Caco-2 (cell line): ENCODE measurements around the gene SLC16A6. TPM values are rescaled to one million over a fixed set of nuclear protein-coding genes. Genes with fewer than 3 reads are reported as not detected.
A peak's percentile ranks its signal among the peaks of the same experiment; 100 is the strongest.

Experiments
- BruUV-seq: library from RNA; stranded (reverse); fragments of 400-500 nt; replicated peaks from 2 replicates; lab custom pipeline; 2021; lab: Mats Ljungman, UMichigan
- CTCF ChIA-PET: fragments of 300-600 bp; sonication (Branson Sonifier 250); formaldehyde crosslinking; loops from one replicate; lab custom pipeline; 2022; ENCODE audit warnings: antibody characterized with exemption; lab: Charles Lee
- POLR2A ChIA-PET: fragments of 300-600 bp; sonication (Branson Sonifier 250); formaldehyde crosslinking; loops from one replicate; lab custom pipeline; 2022; ENCODE audit warnings: antibody characterized with exemption; lab: Charles Lee
- DNase-seq, 2 experiments: peaks; one replicate each; pipeline versions ENCODE4 v3.0.0 to v3.0.0-alpha.2; 2020 to 2022
- H3K27me3 ChIP-seq: replicated peaks from 2 replicates; pipeline ENCODE4 v1.6.0; 2011; ENCODE audit warnings: low read length; ENCODE audit not compliant: control insufficient read depth, insufficient read depth
- H3K36me3 ChIP-seq: 2 replicates; pipeline ENCODE4 v1.5.1; 2011; ENCODE audit warnings: low read length; ENCODE audit not compliant: control insufficient read depth, insufficient read depth
- H3K4me1 ChIP-seq: fragments of 250-450 bp; sonication (Bioruptor Pico); 2 replicates; pipeline ENCODE4 v1.5.1; 2020; ENCODE audit warnings: mild to moderate bottlenecking
- H3K4me3 ChIP-seq: 2 replicates; pipeline ENCODE4 v1.5.1; 2011; ENCODE audit warnings: low read depth, mild to moderate bottlenecking, control low read depth, low read length
- H3K9me3 ChIP-seq: fragments of 250-450 bp; sonication (Bioruptor Pico); 2 replicates; pipeline ENCODE4 v1.5.1; 2020; ENCODE audit warnings: mild to moderate bottlenecking, moderate library complexity
- H3K27ac Mint-ChIP-seq: one replicate; pipeline ENCODE4 v1.8.0; 2022; ENCODE audit warnings: mixed read lengths; ENCODE audit not compliant: unreplicated experiment
- H3K27me3 Mint-ChIP-seq: one replicate; pipeline ENCODE4 v1.8.0; 2022; ENCODE audit warnings: mixed read lengths; ENCODE audit not compliant: insufficient read depth, unreplicated experiment
- H3K36me3 Mint-ChIP-seq: one replicate; pipeline ENCODE4 v1.8.0; 2022; ENCODE audit warnings: mild to moderate bottlenecking, mixed read lengths; ENCODE audit not compliant: insufficient read depth, unreplicated experiment
- H3K4me1 Mint-ChIP-seq: one replicate; pipeline ENCODE4 v1.8.0; 2022; ENCODE audit warnings: low read depth, mixed read lengths; ENCODE audit not compliant: unreplicated experiment
- H3K4me3 Mint-ChIP-seq: one replicate; pipeline ENCODE4 v1.8.0; 2022; ENCODE audit warnings: mild to moderate bottlenecking, moderate library complexity, mixed read lengths; ENCODE audit not compliant: unreplicated experiment
- H3K9me3 Mint-ChIP-seq: one replicate; pipeline ENCODE4 v1.8.0; 2022; ENCODE audit warnings: mixed read lengths; ENCODE audit not compliant: unreplicated experiment
- intact Hi-C: fragments of 100-400 bp; cut with micrococcal nuclease; formaldehyde crosslinking; loops from one replicate; pipeline ENCODE4 v1.10.0; 2022; ENCODE audit not compliant: unreplicated experiment
- total RNA-seq: library from RNA; stranded (reverse); gene quantifications from 2 replicates; pipeline ENCODE4 v1.2.3, GENCODE V29; 2022
- TF ChIP-seq, protein P1 (sequence below), 2 experiments: fragments of 200-600 bp in 1 of 2; IDR thresholded peaks; 1 replicate in 1 of 2; 2 replicates in 1 of 2; pipeline versions ENCODE4 v1.5.1 to v1.8.0; 2011 to 2022; ENCODE audit warnings: antibody characterized with exemption in 1 of 2, control low read depth in 1 of 2, inconsistent platforms in 1 of 2, low read depth in 1 of 2, low read length in 1 of 2, mild to moderate bottlenecking in 1 of 2, moderate library complexity in 1 of 2; ENCODE audit not compliant: insufficient read depth in 1 of 2, severe bottlenecking in 1 of 2, unreplicated experiment in 1 of 2

Gene SLC16A6
- total RNA-seq, 1 experiment from 2014 or later: 1.0 TPM

- Mint-ChIP-seq H3K27me3 (peaks cover 10% of the 10 kb centered on the region), H3K27ac (peak overlapping the region; percentile 79), H3K36me3 (peaks cover 38% of the 10 kb centered on the region), H3K4me3 (peak overlapping the region; percentile 44), H3K9me3 (peaks cover 49% of the 10 kb centered on the region), H3K4me1 (peaks cover 37% of the 10 kb centered on the region)
- Histone ChIP-seq H3K9me3 (peaks cover 42% of the 10 kb centered on the region), H3K36me3 (no peaks in the 10 kb centered on the region), H3K4me3 (no peak overlapping the region), H3K27me3 (no peaks in the 10 kb centered on the region), H3K4me1 (peaks cover 45% of the 10 kb centered on the region)
- POLR2A ChIA-PET: interaction anchor here (0.9 kb wide), 1 partner anchor 69 kb away, joined by 3 read pairs; no protein-coding TSS in a partner anchor
- intact Hi-C loops: loop anchor here (2.0 to 5.0 kb wide), 3 partner anchors 39 to 69 kb away; partner anchors contain the start of genes ARSG and SLC16A6
- DNase-seq: no peak
- TF ChIP-seq, protein P1, sequence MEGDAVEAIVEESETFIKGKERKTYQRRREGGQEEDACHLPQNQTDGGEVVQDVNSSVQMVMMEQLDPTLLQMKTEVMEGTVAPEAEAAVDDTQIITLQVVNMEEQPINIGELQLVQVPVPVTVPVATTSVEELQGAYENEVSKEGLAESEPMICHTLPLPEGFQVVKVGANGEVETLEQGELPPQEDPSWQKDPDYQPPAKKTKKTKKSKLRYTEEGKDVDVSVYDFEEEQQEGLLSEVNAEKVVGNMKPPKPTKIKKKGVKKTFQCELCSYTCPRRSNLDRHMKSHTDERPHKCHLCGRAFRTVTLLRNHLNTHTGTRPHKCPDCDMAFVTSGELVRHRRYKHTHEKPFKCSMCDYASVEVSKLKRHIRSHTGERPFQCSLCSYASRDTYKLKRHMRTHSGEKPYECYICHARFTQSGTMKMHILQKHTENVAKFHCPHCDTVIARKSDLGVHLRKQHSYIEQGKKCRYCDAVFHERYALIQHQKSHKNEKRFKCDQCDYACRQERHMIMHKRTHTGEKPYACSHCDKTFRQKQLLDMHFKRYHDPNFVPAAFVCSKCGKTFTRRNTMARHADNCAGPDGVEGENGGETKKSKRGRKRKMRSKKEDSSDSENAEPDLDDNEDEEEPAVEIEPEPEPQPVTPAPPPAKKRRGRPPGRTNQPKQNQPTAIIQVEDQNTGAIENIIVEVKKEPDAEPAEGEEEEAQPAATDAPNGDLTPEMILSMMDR (IDR thresholded peaks at IDR 0.05; ENCODE audit: insufficient read depth in 1 of 2, low read depth in 1 of 2, low read length in 1 of 2, severe bottlenecking in 1 of 2, unreplicated experiment in 1 of 2): no peak
- CTCF ChIA-PET: interaction anchor here (0.6 to 1.2 kb wide), 3 partner anchors 70 to 1115 kb away, joined by 3 to 9 read pairs (median 3); no protein-coding TSS in a partner anchor
- no TSS peak for BruUV-seq
Observed at GRCh38 chr17:68329331-68329730, 38.4 kb upstream of the SLC16A6 start.

DNA sequence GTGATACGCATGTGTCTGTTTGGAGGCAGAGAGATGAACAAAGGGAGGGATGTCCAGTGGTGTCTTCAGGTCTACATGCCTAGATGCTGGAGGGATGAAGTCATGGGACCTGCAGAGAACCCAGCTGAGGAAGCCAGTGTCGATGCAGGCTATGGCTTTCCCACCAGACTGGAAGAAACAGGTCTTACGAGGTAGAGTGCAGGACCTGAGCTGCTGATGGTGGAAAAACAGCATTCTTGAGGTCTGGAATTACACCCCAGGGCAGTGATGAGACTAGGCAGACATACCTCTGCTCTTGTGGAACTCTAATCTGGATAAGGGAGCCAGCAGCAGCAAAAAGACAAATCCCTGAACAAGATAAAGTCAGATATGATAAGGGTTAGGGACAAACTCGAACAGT is 37.7 kb upstream of the SLC16A6 start:
- Mint-ChIP-seq H3K27ac (peak overlapping the region; percentile 79), H3K4me3 (peak overlapping the region; percentile 44), H3K4me1 (peaks cover 37% of the 10 kb centered on the region), H3K27me3 (peaks cover 10% of the 10 kb centered on the region), H3K9me3 (peaks cover 49% of the 10 kb centered on the region), H3K36me3 (peaks cover 38% of the 10 kb centered on the region)
- DNase-seq: peak; percentile 89 to 95
- no peak overlapping the region for H3K4me3 ChIP-seq
- ChIA-PET CTCF (interaction anchor here (1.2 kb wide), 1 partner anchor 70 kb away, joined by 9 read pairs; no protein-coding TSS in a partner anchor), POLR2A (interaction anchor here (0.9 kb wide), 1 partner anchor 70 kb away, joined by 3 read pairs; no protein-coding TSS in a partner anchor)
- H3K4me1 ChIP-seq: peaks cover 45% of the 10 kb centered on the region
- TF ChIP-seq, protein P1 (IDR thresholded peaks at IDR 0.05; ENCODE audit: insufficient read depth in 1 of 2, low read depth in 1 of 2, low read length in 1 of 2, severe bottlenecking in 1 of 2, unreplicated experiment in 1 of 2): no peak
- no peaks in the 10 kb centered on the region for H3K36me3 ChIP-seq
- H3K27me3 ChIP-seq: no peaks in the 10 kb centered on the region
- BruUV-seq: no TSS peak
- intact Hi-C loops: loop anchor here (2.0 to 5.0 kb wide), 3 partner anchors 38 to 70 kb away; partner anchors contain the start of genes ARSG and SLC16A6
- peaks cover 42% of the 10 kb centered on the region for H3K9me3 ChIP-seq

GRCh38 chr17:68327823-68328557 is 37.1 kb upstream of the SLC16A6 start:
- TF ChIP-seq, protein P1 (IDR thresholded peaks at IDR 0.05; ENCODE audit: insufficient read depth in 1 of 2, low read depth in 1 of 2, low read length in 1 of 2, severe bottlenecking in 1 of 2, unreplicated experiment in 1 of 2): no peak
- Histone ChIP-seq H3K4me1 (peaks cover 45% of the 10 kb centered on the region), H3K27me3 (no peaks in the 10 kb centered on the region), H3K4me3 (no peak overlapping the region), H3K9me3 (peaks cover 39% of the 10 kb centered on the region), H3K36me3 (no peaks in the 10 kb centered on the region)
- Mint-ChIP-seq H3K4me3 (peak overlapping the region; percentile 44), H3K36me3 (peaks cover 38% of the 10 kb centered on the region), H3K27me3 (peaks cover 10% of the 10 kb centered on the region), H3K4me1 (peaks cover 37% of the 10 kb centered on the region), H3K9me3 (peaks cover 49% of the 10 kb centered on the region), H3K27ac (peak overlapping the region; percentile 79)
- intact Hi-C loops: loop anchor here (2.0 to 5.0 kb wide), 3 partner anchors 37 to 71 kb away; partner anchors contain the start of genes ARSG and SLC16A6
- no TSS peak for BruUV-seq
- POLR2A ChIA-PET: no interaction called here
- no peak for DNase-seq
- CTCF ChIA-PET: interaction anchor here (1.2 kb wide), 1 partner anchor 71 kb away, joined by 9 read pairs; no protein-coding TSS in a partner anchor
